ENCODE results near the gene OLFML1.
A peak's percentile ranks its signal among the peaks of the same experiment; 100 is the strongest.

The OLFML1 gene

GRCh38 chr11:7528514-7529049 lies 43.3 kb downstream of the OLFML1 start:
- no peak overlapping the region for H2AFZ ChIP-seq (ENCODE audit: low read depth, low read length)
- H2BK5ac ChIP-seq (ENCODE audit: low read depth, low read length, poor library complexity, severe bottlenecking) = no peak overlapping the region
- H3K23ac ChIP-seq (ENCODE audit: low read length in 2 of 2) = no peak overlapping the region
- no peak overlapping the region for H4K91ac ChIP-seq (ENCODE audit: low read length)
- no peak overlapping the region for H2BK12ac ChIP-seq (ENCODE audit: low read length in 2 of 2)
- H3K4ac ChIP-seq (ENCODE audit: low read depth in 1 of 2, low read length in 2 of 2) = no peak overlapping the region
- no peaks in the 10 kb centered on the region for H3K4me1 ChIP-seq (ENCODE audit: control insufficient read depth, insufficient read depth, low read depth, low read length)
- no peaks in the 10 kb centered on the region for H3K79me1 ChIP-seq (replicated peaks; ENCODE audit: low read length, poor library complexity, severe bottlenecking)
- H3K27me3 ChIP-seq (ENCODE audit: control insufficient read depth in 1 of 2, insufficient read depth in 1 of 2, low read length in 2 of 2) = peaks cover 0 to 10% of the 10 kb centered on the region in 2 experiments
- H3K14ac ChIP-seq (ENCODE audit: low read length in 2 of 2) = no peak overlapping the region
- H3K36me3 ChIP-seq (ENCODE audit: control insufficient read depth in 1 of 2, insufficient read depth in 2 of 2, low read depth in 1 of 2, low read length in 2 of 2) = no peaks in the 10 kb centered on the region
- WGBS = 92% methylated on average over 4 of the region's 4 CpGs
- H3K27ac ChIP-seq (ENCODE audit: low read length, poor library complexity, severe bottlenecking) = no peak overlapping the region
- H3K9ac ChIP-seq (ENCODE audit: low read length) = no peak overlapping the region
- no peaks in the 10 kb centered on the region for H3K9me3 ChIP-seq (ENCODE audit: control insufficient read depth, low read length)
- no peak overlapping the region for H4K8ac ChIP-seq (ENCODE audit: low read length)
- H3K18ac ChIP-seq (ENCODE audit: low read depth in 1 of 2, low read length in 2 of 2) = no peak overlapping the region
- no peak overlapping the region for H3K4me2 ChIP-seq (ENCODE audit: low read length, poor library complexity, severe bottlenecking)
- no peak overlapping the region for H2BK15ac ChIP-seq (ENCODE audit: low read depth, poor library complexity, severe bottlenecking)
- no peak overlapping the region for H3K4me3 ChIP-seq (ENCODE audit: insufficient read depth in 1 of 2, low read depth in 1 of 2, low read length in 2 of 2)
- DNase-seq = no peak
- no peak overlapping the region for H2BK120ac ChIP-seq (ENCODE audit: low read depth, low read length)
- no peak overlapping the region for H2AK5ac ChIP-seq (ENCODE audit: low read length, severe bottlenecking)

- Histone ChIP-seq H3K23ac (ENCODE audit: low read length in 2 of 2) (no peak overlapping the region), H3K14ac (ENCODE audit: low read length in 2 of 2) (no peak overlapping the region), H3K18ac (ENCODE audit: low read depth in 1 of 2, low read length in 2 of 2) (no peak overlapping the region), H3K9me3 (ENCODE audit: control insufficient read depth, low read length) (no peaks in the 10 kb centered on the region), H2BK12ac (ENCODE audit: low read length in 2 of 2) (no peak overlapping the region), H4K8ac (ENCODE audit: low read length) (no peak overlapping the region), H3K4me1 (ENCODE audit: control insufficient read depth, insufficient read depth, low read depth, low read length) (no peaks in the 10 kb centered on the region), H3K27ac (ENCODE audit: low read length, poor library complexity, severe bottlenecking) (no peak overlapping the region), H3K4me2 (ENCODE audit: low read length, poor library complexity, severe bottlenecking) (no peak overlapping the region), H3K9ac (ENCODE audit: low read length) (no peak overlapping the region), H4K91ac (ENCODE audit: low read length) (no peak overlapping the region), H3K4ac (ENCODE audit: low read depth in 1 of 2, low read length in 2 of 2) (no peak overlapping the region), H3K4me3 (ENCODE audit: insufficient read depth in 1 of 2, low read depth in 1 of 2, low read length in 2 of 2) (no peak overlapping the region), H2AFZ (ENCODE audit: low read depth, low read length) (no peak overlapping the region), H2BK5ac (ENCODE audit: low read depth, low read length, poor library complexity, severe bottlenecking) (no peak overlapping the region), H3K79me1 (replicated peaks; ENCODE audit: low read length, poor library complexity, severe bottlenecking) (no peaks in the 10 kb centered on the region), H2BK120ac (ENCODE audit: low read depth, low read length) (no peak overlapping the region), H2BK15ac (ENCODE audit: low read depth, poor library complexity, severe bottlenecking) (no peak overlapping the region), H3K27me3 (ENCODE audit: control insufficient read depth in 1 of 2, insufficient read depth in 1 of 2, low read length in 2 of 2) (peaks cover 0 to 10% of the 10 kb centered on the region in 2 experiments), H2AK5ac (ENCODE audit: low read length, severe bottlenecking) (no peak overlapping the region), H3K36me3 (ENCODE audit: control insufficient read depth in 1 of 2, insufficient read depth in 2 of 2, low read depth in 1 of 2, low read length in 2 of 2) (no peaks in the 10 kb centered on the region)
- WGBS = no CpG with 5 or more reads among the region's 1 CpG
- no peak for DNase-seq
Observed at GRCh38 chr11:7530013-7530640, 44.8 kb downstream of the OLFML1 start.

GRCh38 chr11:7531011-7531410 lies 45.7 kb downstream of the OLFML1 start:
- peak; percentile 13 for DNase-seq
- Histone ChIP-seq H3K18ac (ENCODE audit: low read depth in 1 of 2, low read length in 2 of 2) (no peak overlapping the region), H2AK5ac (ENCODE audit: low read length, severe bottlenecking) (no peak overlapping the region), H4K8ac (ENCODE audit: low read length) (no peak overlapping the region), H2BK120ac (ENCODE audit: low read depth, low read length) (no peak overlapping the region), H3K36me3 (ENCODE audit: control insufficient read depth in 1 of 2, insufficient read depth in 2 of 2, low read depth in 1 of 2, low read length in 2 of 2) (no peaks in the 10 kb centered on the region), H2BK12ac (ENCODE audit: low read length in 2 of 2) (no peak overlapping the region), H3K27me3 (ENCODE audit: control insufficient read depth in 1 of 2, insufficient read depth in 1 of 2, low read length in 2 of 2) (peaks cover 0 to 11% of the 10 kb centered on the region in 2 experiments), H3K4me3 (ENCODE audit: insufficient read depth in 1 of 2, low read depth in 1 of 2, low read length in 2 of 2) (no peak overlapping the region), H3K4ac (ENCODE audit: low read depth in 1 of 2, low read length in 2 of 2) (no peak overlapping the region), H3K9ac (ENCODE audit: low read length) (no peak overlapping the region), H3K14ac (ENCODE audit: low read length in 2 of 2) (no peak overlapping the region), H3K4me2 (ENCODE audit: low read length, poor library complexity, severe bottlenecking) (no peak overlapping the region), H3K23ac (ENCODE audit: low read length in 2 of 2) (no peak overlapping the region), H3K4me1 (ENCODE audit: control insufficient read depth, insufficient read depth, low read depth, low read length) (no peaks in the 10 kb centered on the region), H3K79me1 (replicated peaks; ENCODE audit: low read length, poor library complexity, severe bottlenecking) (no peaks in the 10 kb centered on the region), H2BK15ac (ENCODE audit: low read depth, poor library complexity, severe bottlenecking) (no peak overlapping the region), H4K91ac (ENCODE audit: low read length) (no peak overlapping the region), H2BK5ac (ENCODE audit: low read depth, low read length, poor library complexity, severe bottlenecking) (no peak overlapping the region), H3K27ac (ENCODE audit: low read length, poor library complexity, severe bottlenecking) (no peak overlapping the region), H3K9me3 (ENCODE audit: control insufficient read depth, low read length) (no peaks in the 10 kb centered on the region), H2AFZ (ENCODE audit: low read depth, low read length) (no peak overlapping the region)

GRCh38 chr11:7532405-7533145 lies 47.3 kb downstream of the OLFML1 start:
- whole genome bisulfite sequencing = 79% methylated on average over 5 of the region's 8 CpGs
- no peaks in the 10 kb centered on the region for H3K79me1 ChIP-seq (replicated peaks; ENCODE audit: low read length, poor library complexity, severe bottlenecking)
- no peak overlapping the region for H2AK5ac ChIP-seq (ENCODE audit: low read length, severe bottlenecking)
- no peak overlapping the region for H4K91ac ChIP-seq (ENCODE audit: low read length)
- H3K4ac ChIP-seq (ENCODE audit: low read depth in 1 of 2, low read length in 2 of 2) = no peak overlapping the region
- H2BK15ac ChIP-seq (ENCODE audit: low read depth, poor library complexity, severe bottlenecking) = no peak overlapping the region
- no peaks in the 10 kb centered on the region for H3K4me1 ChIP-seq (ENCODE audit: control insufficient read depth, insufficient read depth, low read depth, low read length)
- H4K8ac ChIP-seq (ENCODE audit: low read length) = no peak overlapping the region
- no peak overlapping the region for H3K9ac ChIP-seq (ENCODE audit: low read length)
- DNase-seq = no peak
- no peak overlapping the region for H2BK5ac ChIP-seq (ENCODE audit: low read depth, low read length, poor library complexity, severe bottlenecking)
- no peak overlapping the region for H3K4me3 ChIP-seq (ENCODE audit: insufficient read depth in 1 of 2, low read depth in 1 of 2, low read length in 2 of 2)
- no peak overlapping the region for H2BK12ac ChIP-seq (ENCODE audit: low read length in 2 of 2)
- no peak overlapping the region for H3K4me2 ChIP-seq (ENCODE audit: low read length, poor library complexity, severe bottlenecking)
- no peaks in the 10 kb centered on the region for H3K9me3 ChIP-seq (ENCODE audit: control insufficient read depth, low read length)
- H3K27me3 ChIP-seq (ENCODE audit: control insufficient read depth in 1 of 2, insufficient read depth in 1 of 2, low read length in 2 of 2) = peaks cover 0 to 21% of the 10 kb centered on the region in 2 experiments
- no peak overlapping the region for H2AFZ ChIP-seq (ENCODE audit: low read depth, low read length)
- H3K18ac ChIP-seq (ENCODE audit: low read depth in 1 of 2, low read length in 2 of 2) = no peak overlapping the region
- no peak overlapping the region for H2BK120ac ChIP-seq (ENCODE audit: low read depth, low read length)
- H3K36me3 ChIP-seq (ENCODE audit: control insufficient read depth in 1 of 2, insufficient read depth in 2 of 2, low read depth in 1 of 2, low read length in 2 of 2) = no peaks in the 10 kb centered on the region
- no peak overlapping the region for H3K14ac ChIP-seq (ENCODE audit: low read length in 2 of 2)
- H3K27ac ChIP-seq (ENCODE audit: low read length, poor library complexity, severe bottlenecking) = no peak overlapping the region
- H3K23ac ChIP-seq (ENCODE audit: low read length in 2 of 2) = no peak overlapping the region

Data from mesenchymal stem cell (in vitro differentiated cells and primary cell).